Uterus (tissue), 2 donors: ENCODE measurements around the gene CA12.

Source experiments
- CTCF ChIP-seq, 4 experiments: fragments of 200-600 bp in 2 of 4; fragments of 450-650 bp in 2 of 4; sonication (generic) in 2 of 4; IDR thresholded peaks; one replicate each; pipeline ENCODE4 v1.5.1; 2016 to 2019; ENCODE audit warnings: antibody characterized with exemption in 4 of 4, mild to moderate bottlenecking in 2 of 4, moderate library complexity in 1 of 4
- POLR2A ChIP-seq, 2 donors: fragments of 450-650 bp; IDR thresholded peaks; one replicate each; pipeline ENCODE4 v1.6.1; 2016; ENCODE audit warnings: antibody characterized with exemption in 2 of 2, mild to moderate bottlenecking in 1 of 2, moderate library complexity in 1 of 2

DNA sequence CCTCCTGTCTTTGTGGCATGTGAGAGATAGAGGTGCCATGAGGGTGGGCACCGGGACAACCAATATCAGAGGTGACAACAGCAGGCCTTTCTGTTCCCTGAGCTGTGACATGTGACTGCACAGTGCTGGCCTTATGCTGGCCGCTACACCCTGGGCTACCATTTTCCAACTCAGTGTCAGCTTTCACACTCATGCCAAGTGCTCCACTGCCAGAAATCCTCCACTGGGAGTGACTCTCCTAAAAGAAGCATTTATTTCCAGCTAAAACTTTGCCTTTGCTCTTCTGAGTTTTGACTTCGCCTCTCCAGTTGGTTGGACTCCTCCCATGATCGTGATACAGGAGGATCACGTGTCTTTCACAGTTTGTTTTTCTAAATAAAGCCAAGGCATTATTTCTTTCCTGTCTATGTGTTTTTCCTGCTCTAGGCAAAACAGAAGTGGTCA is 31.4 kb downstream of the CA12 start:
- TF ChIP-seq POLR2A (IDR thresholded peaks at IDR 0.05) (no peak), CTCF (IDR thresholded peaks at IDR 0.05) (no peak)
